Left ventricle myocardium superior (tissue), 1 donor: ENCODE results near the gene HINT3. TPM values are rescaled to one million over a fixed set of nuclear protein-coding genes. Genes with fewer than 3 reads are reported as not detected.
"Not testable (repeated sequence)": the region's sequence is repeated elsewhere in the genome, so short reads cannot be mapped to it uniquely, and the experiment has no call there.

Source experiments
- ATAC-seq: fragments of 200-7000 bp; cut with Tn5 transposase; one replicate; pipeline ENCODE4 v1.9.1; 2020; ENCODE audit warnings: mild to moderate bottlenecking, moderate library complexity
- DNase-seq: peaks from one replicate; pipeline ENCODE4 v3.0.0-alpha.2; 2020
- intact Hi-C: fragments of 100-400 bp; cut with micrococcal nuclease; formaldehyde crosslinking; loops from one replicate; pipeline ENCODE4 v1.11.0; 2022
- total RNA-seq: library from RNA; stranded (reverse); fragmentation: NEBNext Ultra II Directional; extraction: Animal tissue kit (Norgen Biotek cat#: 25700); gene quantifications from one replicate; pipeline ENCODE4 v1.2.1, GENCODE V29; 2021
- donor health status: DM: no; HTN: yes; CAD: no; lungs with severe emphysema.

HINT3 gene
- total RNA-seq, 1 donor from 2014 or later: 40.8 TPM

- no peak for DNase-seq
- intact Hi-C loops: loop anchor here (5.0 kb wide), 1 partner anchor 174 kb away; no protein-coding TSS in a partner anchor
- no peak for ATAC-seq
Measured at GRCh38 chr6:125955973-125956372, 597 bp upstream of the HINT3 start.

- ATAC-seq: no peak
- no peak for DNase-seq
- intact Hi-C loops: loop anchor here (5.0 kb wide), 1 partner anchor 175 kb away; no protein-coding TSS in a partner anchor
Measured at GRCh38 chr6:125957391-125957693, 772 bp downstream of the HINT3 start.

- ATAC-seq (peak; percentile 21), DNase-seq (no peak)
- intact Hi-C loops: loop anchor here (5.0 kb wide), 1 partner anchor 176 kb away; no protein-coding TSS in a partner anchor
Measured at GRCh38 chr6:125957845-125958244, 1.3 kb downstream of the HINT3 start.

GRCh38 chr6:125959041-125959440 is 2.5 kb downstream of the HINT3 start:
- no peak for DNase-seq
- intact Hi-C loops: loop anchor here (5.0 kb wide), 1 partner anchor 177 kb away; no protein-coding TSS in a partner anchor
- ATAC-seq: no peak

- intact Hi-C loops: no loop called here
- ATAC-seq (no peak), DNase-seq (no peak)
Measured at GRCh38 chr6:125961117-125961516, 4.5 kb downstream of the HINT3 start.

GRCh38 chr6:125962900-125963497 is 6.4 kb downstream of the HINT3 start:
- intact Hi-C loops: no loop called here
- DNase-seq (no peak), ATAC-seq (no peak)

- intact Hi-C loops: no loop called here
- DNase-seq (no peak), ATAC-seq (no peak)
Measured at GRCh38 chr6:125963817-125964216, 7.2 kb downstream of the HINT3 start.

- intact Hi-C loops: no loop called here
- ATAC-seq (no peak), DNase-seq (no peak)
Measured at GRCh38 chr6:125966569-125966968, 10.0 kb downstream of the HINT3 start.

- DNase-seq (no peak), ATAC-seq (no peak)
- intact Hi-C loops: no loop called here
Measured at GRCh38 chr6:125968493-125968892, 11.9 kb downstream of the HINT3 start.

GRCh38 chr6:125970760-125971159 is 14.2 kb downstream of the HINT3 start:
- DNase-seq (no peak), ATAC-seq (no peak)
- intact Hi-C loops: no loop called here

- intact Hi-C loops, ATAC-seq, DNase-seq: not testable (repeated sequence)
Measured at GRCh38 chr6:125972478-125972877, 15.9 kb downstream of the HINT3 start.

- ATAC-seq (peak; percentile 51), DNase-seq (no peak)
- intact Hi-C loops: no loop called here
Measured at GRCh38 chr6:125974214-125974866, 17.8 kb downstream of the HINT3 start.

GRCh38 chr6:125979101-125979500 is 22.5 kb downstream of the HINT3 start:
- ATAC-seq: no peak
- DNase-seq: no peak
- intact Hi-C loops: no loop called here

- intact Hi-C loops: no loop called here
- no peak for ATAC-seq
- DNase-seq: no peak
Measured at GRCh38 chr6:125981571-125982185, 25.1 kb downstream of the HINT3 start.

GRCh38 chr6:125983246-125983945 is 26.8 kb downstream of the HINT3 start:
- no peak for DNase-seq
- intact Hi-C loops: no loop called here
- ATAC-seq: no peak

GRCh38 chr6:125984311-125984710 is 27.7 kb downstream of the HINT3 start:
- DNase-seq: no peak
- intact Hi-C loops: no loop called here

GRCh38 chr6:125985522-125985921 is 29.0 kb downstream of the HINT3 start:
- ATAC-seq (no peak), DNase-seq (no peak)
- intact Hi-C loops: no loop called here

More at GRCh38 chr6:125984311-125984710, 27.7 kb downstream of the HINT3 start:
- no peak for ATAC-seq

- ATAC-seq: no peak
- intact Hi-C loops: no loop called here
- DNase-seq: no peak
Measured at GRCh38 chr6:125985979-125986300, 29.4 kb downstream of the HINT3 start.

GRCh38 chr6:125986301-125987025 is 29.9 kb downstream of the HINT3 start, which contains the start of gene TRMT11:
Gene TRMT11 (plus strand): TSS chr6:125986540. CDS start chr6:125986551, 11 bp downstream.
- peak; percentile 91 for DNase-seq
- peak; percentile 99 for ATAC-seq
- intact Hi-C loops: no loop called here
